OCI-LY7 (cell line): ENCODE data around the gene IQUB.

Source experiments
- CTCF ChIP-seq: fragments of 200-600 bp; sonication (generic); conservative IDR thresholded peaks from 2 replicates; pipeline ENCODE4 v1.5.1; 2014; ENCODE audit warnings: mild to moderate bottlenecking, antibody characterized with exemption, low read length, moderate library complexity, mixed read lengths
- EZH2phosphoT487 ChIP-seq: fragments of 200-600 bp; sonication (generic); IDR thresholded peaks from 2 replicates; pipeline ENCODE4 v1.6.1; 2018; ENCODE audit warnings: low read depth, borderline replicate concordance, mild to moderate bottlenecking, mixed run types, antibody characterized with exemption, low read length, moderate library complexity, mixed read lengths

- no peak for TF ChIP-seq CTCF
- no peak for TF ChIP-seq EZH2phosphoT487
These were observed 18.8 kb upstream of the IQUB start for GRCh38 chr7:123553159-123553558.
